GM12872 (cell line): ENCODE measurements around the gene C6orf62.

ENCODE experiments used
- CTCF ChIP-seq: IDR thresholded peaks from 3 replicates; pipeline ENCODE4 v1.5.1; 2011; ENCODE audit warnings: low read depth, mild to moderate bottlenecking, low read length, moderate library complexity; ENCODE audit not compliant: insufficient read depth

The C6orf62 gene

GRCh38 chr6:24759718-24760117 lies 40.8 kb upstream of the C6orf62 start:
- TF ChIP-seq CTCF, result no peak

GRCh38 chr6:24757611-24758010 lies 38.7 kb upstream of the C6orf62 start:
- no peak for TF ChIP-seq CTCF

- no peak for TF ChIP-seq CTCF
These were observed 36.3 kb upstream of the C6orf62 start for GRCh38 chr6:24755279-24755678.

GRCh38 chr6:24753545-24753944 lies 34.6 kb upstream of the C6orf62 start:
- TF ChIP-seq CTCF, result no peak

- TF ChIP-seq CTCF, result no peak
These were observed 34.1 kb upstream of the C6orf62 start for GRCh38 chr6:24752917-24753492.

GRCh38 chr6:24752503-24752902 lies 33.5 kb upstream of the C6orf62 start:
- TF ChIP-seq CTCF, result no peak

- no peak for TF ChIP-seq CTCF
These were observed 30.3 kb upstream of the C6orf62 start for GRCh38 chr6:24749297-24749696.
